ENCODE measurements around the gene GTPBP6.

GRCh38 chrX:323721-324628, 5.4 kb upstream of the GTPBP6 start:
- TF ChIP-seq GATA2 (IDR thresholded peaks at IDR 0.05; ENCODE audit: low read depth, low read length) (peak; percentile 29; the same call in 1 of the 2 replicates), GATA3 (IDR thresholded peaks at IDR 0.05; ENCODE audit: low read depth, low read length) (no peak)

Data from SH-SY5Y (cell line).